ENCODE measurements around the gene NPBWR2. TPM values are rescaled to one million over a fixed set of nuclear protein-coding genes. Genes with fewer than 3 reads are reported as not detected.

NPBWR2 gene
- total RNA-seq, 1 donor from 2014 or later: not detected

DNA sequence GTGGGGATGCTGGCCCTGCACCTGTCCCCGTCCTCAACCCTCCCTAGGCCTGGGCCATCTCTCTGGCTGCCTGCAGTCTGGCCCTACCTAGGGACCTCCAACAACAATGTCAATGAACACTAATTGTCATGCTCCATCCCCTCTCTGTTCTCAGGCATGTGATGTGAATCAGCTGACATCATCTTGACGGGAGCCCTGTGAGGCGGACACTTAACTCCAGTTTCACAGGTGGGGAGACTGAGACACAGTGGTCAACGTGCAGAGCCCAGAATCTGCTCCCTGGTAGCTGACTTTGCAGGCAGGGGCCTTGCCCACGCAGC lies 45.1 kb downstream of the NPBWR2 start:
- Histone ChIP-seq H3K36me3 (ENCODE audit: control insufficient read depth, insufficient read depth, low read length) (no peaks in the 10 kb centered on the region), H3K27me3 (ENCODE audit: control insufficient read depth, insufficient read depth, low read length) (no peaks in the 10 kb centered on the region), H3K4me3 (ENCODE audit: low read depth, low read length) (peak overlapping the region; percentile 92)
- DNase-seq (ENCODE audit: low read depth) (no peak), FAIRE-seq (no peak)
- TF ChIP-seq, protein P1, sequence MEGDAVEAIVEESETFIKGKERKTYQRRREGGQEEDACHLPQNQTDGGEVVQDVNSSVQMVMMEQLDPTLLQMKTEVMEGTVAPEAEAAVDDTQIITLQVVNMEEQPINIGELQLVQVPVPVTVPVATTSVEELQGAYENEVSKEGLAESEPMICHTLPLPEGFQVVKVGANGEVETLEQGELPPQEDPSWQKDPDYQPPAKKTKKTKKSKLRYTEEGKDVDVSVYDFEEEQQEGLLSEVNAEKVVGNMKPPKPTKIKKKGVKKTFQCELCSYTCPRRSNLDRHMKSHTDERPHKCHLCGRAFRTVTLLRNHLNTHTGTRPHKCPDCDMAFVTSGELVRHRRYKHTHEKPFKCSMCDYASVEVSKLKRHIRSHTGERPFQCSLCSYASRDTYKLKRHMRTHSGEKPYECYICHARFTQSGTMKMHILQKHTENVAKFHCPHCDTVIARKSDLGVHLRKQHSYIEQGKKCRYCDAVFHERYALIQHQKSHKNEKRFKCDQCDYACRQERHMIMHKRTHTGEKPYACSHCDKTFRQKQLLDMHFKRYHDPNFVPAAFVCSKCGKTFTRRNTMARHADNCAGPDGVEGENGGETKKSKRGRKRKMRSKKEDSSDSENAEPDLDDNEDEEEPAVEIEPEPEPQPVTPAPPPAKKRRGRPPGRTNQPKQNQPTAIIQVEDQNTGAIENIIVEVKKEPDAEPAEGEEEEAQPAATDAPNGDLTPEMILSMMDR (IDR thresholded peaks at IDR 0.05; ENCODE audit: insufficient read depth, low read length, severe bottlenecking): no peak

DNA sequence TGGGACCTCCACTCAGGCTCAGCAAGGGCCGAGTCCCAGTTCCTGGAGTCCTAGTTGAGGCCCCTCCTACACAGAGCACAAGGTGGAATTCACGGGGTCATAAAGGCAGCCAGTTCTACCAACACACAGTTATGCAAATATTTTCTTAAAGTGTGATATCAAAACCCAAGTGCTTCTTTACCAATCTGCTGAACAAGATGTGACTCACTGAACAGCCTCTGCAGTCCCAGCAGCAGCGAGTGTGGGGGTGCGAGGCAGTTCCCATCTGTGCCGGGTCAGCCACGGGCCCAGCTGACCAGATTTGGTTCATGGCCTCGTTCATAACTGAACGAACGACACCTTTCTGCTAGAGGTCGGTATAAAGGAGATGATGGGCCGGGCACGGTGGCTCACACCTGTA lies 48.8 kb downstream of the NPBWR2 start:
- DNase-seq (ENCODE audit: low read depth) (peak; percentile 51), FAIRE-seq (no peak)
- Histone ChIP-seq H3K27me3 (ENCODE audit: control insufficient read depth, insufficient read depth, low read length) (no peaks in the 10 kb centered on the region), H3K36me3 (ENCODE audit: control insufficient read depth, insufficient read depth, low read length) (no peaks in the 10 kb centered on the region), H3K4me3 (ENCODE audit: low read depth, low read length) (no peak overlapping the region)
- TF ChIP-seq, protein P1 (IDR thresholded peaks at IDR 0.05; ENCODE audit: insufficient read depth, low read length, severe bottlenecking): no peak

DNA sequence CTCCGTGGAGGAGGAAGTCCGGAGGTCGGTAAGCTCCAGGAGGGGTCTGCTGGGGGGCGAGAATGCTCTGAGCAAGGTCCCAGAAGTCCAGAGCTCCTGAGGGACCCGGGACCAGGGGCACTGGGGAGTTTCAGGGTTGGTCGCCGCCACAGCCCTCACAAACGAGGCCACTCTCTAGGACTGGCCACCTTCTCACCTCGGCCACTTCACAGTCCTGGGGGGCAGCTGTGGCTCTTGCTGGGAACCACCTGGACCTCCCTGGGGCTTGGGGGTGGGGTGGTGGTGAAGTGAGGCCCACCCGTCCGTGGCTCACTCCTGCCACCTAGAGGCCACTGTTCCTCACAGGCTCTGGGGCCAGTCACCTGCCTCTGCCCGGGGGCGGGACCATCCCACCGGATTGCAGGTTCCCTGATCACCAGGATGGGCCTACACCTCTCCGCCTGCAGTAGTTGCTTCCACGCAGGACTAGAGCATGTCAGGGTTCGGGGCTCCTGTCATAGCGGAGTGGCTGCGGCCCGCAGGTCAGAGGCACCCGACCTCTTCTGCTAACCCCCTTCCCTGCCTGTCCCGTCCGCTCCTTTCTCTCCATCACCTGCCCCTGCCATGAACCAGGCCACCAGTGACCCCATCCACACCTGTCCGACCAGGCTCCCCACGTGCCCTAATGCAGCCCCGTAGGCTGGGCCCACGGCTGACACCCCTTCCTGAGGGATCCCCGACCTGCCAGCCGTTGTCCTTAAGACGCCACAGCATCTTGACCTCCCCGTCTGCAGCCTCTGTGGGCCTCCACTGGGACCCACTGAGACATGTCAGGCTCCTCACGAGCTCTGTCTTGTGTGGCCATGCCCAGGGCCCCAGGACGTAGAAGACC lies 49.5 kb downstream of the NPBWR2 start:
- H3K27me3 ChIP-seq (ENCODE audit: control insufficient read depth, insufficient read depth, low read length): no peaks in the 10 kb centered on the region
- FAIRE-seq (no peak), DNase-seq (ENCODE audit: low read depth) (peak; percentile 38)
- no peak overlapping the region for H3K4me3 ChIP-seq (ENCODE audit: low read depth, low read length)
- TF ChIP-seq, protein P1 (IDR thresholded peaks at IDR 0.05; ENCODE audit: insufficient read depth, low read length, severe bottlenecking): peak; percentile 94
- H3K36me3 ChIP-seq (ENCODE audit: control insufficient read depth, insufficient read depth, low read length): no peaks in the 10 kb centered on the region

DNA sequence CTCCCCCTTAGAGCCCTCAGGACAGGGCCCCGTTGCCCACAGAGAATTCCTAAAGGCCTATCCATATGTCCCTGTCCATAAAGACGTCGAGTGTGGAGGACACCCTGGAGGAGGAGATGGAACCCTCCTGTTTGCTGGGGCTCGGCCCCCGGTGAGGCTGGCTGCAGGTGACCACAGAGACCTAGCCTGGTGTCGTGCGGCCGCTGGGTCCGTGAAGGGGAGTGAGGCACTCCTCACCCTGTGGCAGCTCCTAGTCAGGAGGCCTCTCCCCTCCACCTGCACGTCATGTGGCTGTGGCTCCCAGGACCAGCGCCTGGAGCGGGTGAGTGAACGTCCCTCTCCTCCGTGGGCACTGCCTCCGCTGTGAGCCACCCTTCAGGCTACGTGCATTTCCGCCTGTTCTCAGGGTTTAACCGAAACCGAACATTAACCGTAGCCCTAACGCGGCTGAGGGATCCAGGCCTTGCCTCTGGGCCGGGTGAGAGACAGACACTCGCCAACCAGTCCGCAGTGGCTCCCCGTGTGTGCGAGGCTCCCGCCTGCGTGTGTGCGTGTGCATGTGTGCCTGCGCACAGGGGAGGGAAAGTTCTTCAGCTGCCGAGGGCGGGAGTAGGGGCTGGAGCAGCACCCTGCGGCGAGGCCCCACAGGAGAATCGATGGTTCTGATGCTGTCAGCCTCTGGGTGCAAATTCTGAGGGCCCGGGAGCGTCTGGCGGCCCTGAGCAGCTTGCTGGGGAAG lies 50.3 kb downstream of the NPBWR2 start:
- DNase-seq (ENCODE audit: low read depth) (no peak), FAIRE-seq (no peak)
- Histone ChIP-seq H3K4me3 (ENCODE audit: low read depth, low read length) (no peak overlapping the region), H3K36me3 (ENCODE audit: control insufficient read depth, insufficient read depth, low read length) (no peaks in the 10 kb centered on the region), H3K27me3 (ENCODE audit: control insufficient read depth, insufficient read depth, low read length) (no peaks in the 10 kb centered on the region)
- TF ChIP-seq, protein P1 (IDR thresholded peaks at IDR 0.05; ENCODE audit: insufficient read depth, low read length, severe bottlenecking): no peak

DNA sequence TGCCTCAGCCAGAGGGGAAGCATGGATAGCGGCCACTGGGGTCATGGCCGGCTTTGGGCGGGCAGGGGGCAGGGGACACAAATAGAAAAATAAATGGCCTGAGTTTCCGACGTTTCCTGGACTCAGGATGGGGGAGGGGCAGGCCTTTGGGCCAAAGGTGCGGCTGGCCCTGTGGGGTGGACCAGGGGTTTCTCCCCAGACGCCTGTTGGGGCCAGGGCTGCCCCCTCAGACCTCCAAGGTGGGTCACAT lies 50.8 kb downstream of the NPBWR2 start:
- no peak overlapping the region for H3K4me3 ChIP-seq (ENCODE audit: low read depth, low read length)
- no peak for DNase-seq (ENCODE audit: low read depth)
- H3K36me3 ChIP-seq (ENCODE audit: control insufficient read depth, insufficient read depth, low read length): no peaks in the 10 kb centered on the region
- no peaks in the 10 kb centered on the region for H3K27me3 ChIP-seq (ENCODE audit: control insufficient read depth, insufficient read depth, low read length)
- TF ChIP-seq, protein P1 (IDR thresholded peaks at IDR 0.05; ENCODE audit: insufficient read depth, low read length, severe bottlenecking): no peak
- FAIRE-seq: no peak

Data from bronchial epithelial cell (primary cell).